ENCODE data around the gene DOCK3. TPM values are rescaled to one million over a fixed set of nuclear protein-coding genes. Genes with fewer than 3 reads are reported as not detected.
A peak's percentile ranks its signal among the peaks of the same experiment; 100 is the strongest.

The DOCK3 gene
- total RNA-seq, 1 experiment from 2014 or later = 8.3 TPM

DNA sequence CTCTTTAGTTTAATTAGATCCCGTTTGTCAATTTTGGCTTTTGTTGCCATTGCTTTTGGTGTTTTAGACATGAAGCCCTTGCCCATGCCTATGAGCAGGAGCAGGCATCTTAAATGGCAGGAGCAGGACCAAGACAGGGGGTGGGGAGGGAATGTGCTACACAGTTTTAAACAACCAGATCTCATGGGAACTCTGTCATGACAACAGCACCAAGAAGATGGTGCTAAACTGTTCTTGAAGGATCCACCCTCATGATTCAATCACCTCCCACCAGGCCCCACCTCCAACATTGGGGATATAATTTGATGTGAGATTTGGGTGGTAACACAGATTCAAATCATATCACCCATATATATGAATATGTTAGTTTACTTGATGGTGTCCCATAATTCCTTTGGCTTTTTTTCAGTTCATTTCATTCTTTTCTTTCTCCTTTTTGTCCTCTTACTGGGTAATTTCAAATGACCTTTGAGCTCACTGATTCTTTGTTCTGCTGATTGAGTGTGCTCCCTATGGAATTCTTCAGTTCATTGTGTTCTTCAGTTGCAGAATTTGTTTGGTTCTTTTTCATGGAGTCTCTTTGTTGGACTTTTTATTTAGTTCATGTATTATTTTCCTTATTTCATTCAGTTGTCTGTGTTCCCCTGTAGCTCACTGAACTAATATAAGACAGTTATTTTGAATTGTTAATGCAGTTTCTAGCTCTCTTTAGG lies 62.6 kb downstream of the DOCK3 start:
- no peak for DNase-seq
- H3K4me3 Mint-ChIP-seq = no peak overlapping the region; a peak in 1 of 5 replicates
- H3K56ac ChIP-seq (ENCODE audit: insufficient read length, low read depth, low read length) = no peak overlapping the region
- H3K79me2 ChIP-seq (ENCODE audit: insufficient read depth, low read length) = peaks cover 2% of the 10 kb centered on the region; the same call in 1 of the 2 replicates
- TF ChIP-seq, protein P1, sequence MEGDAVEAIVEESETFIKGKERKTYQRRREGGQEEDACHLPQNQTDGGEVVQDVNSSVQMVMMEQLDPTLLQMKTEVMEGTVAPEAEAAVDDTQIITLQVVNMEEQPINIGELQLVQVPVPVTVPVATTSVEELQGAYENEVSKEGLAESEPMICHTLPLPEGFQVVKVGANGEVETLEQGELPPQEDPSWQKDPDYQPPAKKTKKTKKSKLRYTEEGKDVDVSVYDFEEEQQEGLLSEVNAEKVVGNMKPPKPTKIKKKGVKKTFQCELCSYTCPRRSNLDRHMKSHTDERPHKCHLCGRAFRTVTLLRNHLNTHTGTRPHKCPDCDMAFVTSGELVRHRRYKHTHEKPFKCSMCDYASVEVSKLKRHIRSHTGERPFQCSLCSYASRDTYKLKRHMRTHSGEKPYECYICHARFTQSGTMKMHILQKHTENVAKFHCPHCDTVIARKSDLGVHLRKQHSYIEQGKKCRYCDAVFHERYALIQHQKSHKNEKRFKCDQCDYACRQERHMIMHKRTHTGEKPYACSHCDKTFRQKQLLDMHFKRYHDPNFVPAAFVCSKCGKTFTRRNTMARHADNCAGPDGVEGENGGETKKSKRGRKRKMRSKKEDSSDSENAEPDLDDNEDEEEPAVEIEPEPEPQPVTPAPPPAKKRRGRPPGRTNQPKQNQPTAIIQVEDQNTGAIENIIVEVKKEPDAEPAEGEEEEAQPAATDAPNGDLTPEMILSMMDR (conservative IDR thresholded peaks at IDR 0.05) = no peak
- no peak overlapping the region for H2BK5ac ChIP-seq (ENCODE audit: insufficient read length, low read length)
- no peaks in the 10 kb centered on the region for H3K23me2 ChIP-seq (ENCODE audit: insufficient read length, low read depth, low read length, poor library complexity, severe bottlenecking)
- H3K4me2 ChIP-seq (ENCODE audit: insufficient read depth, insufficient read length, low read length) = no peak overlapping the region
- no peak overlapping the region for H4K91ac ChIP-seq (ENCODE audit: insufficient read length, low read depth, low read length)
- H3K27me3 ChIP-seq (ENCODE audit: insufficient read depth, low read length) = no peaks in the 10 kb centered on the region
- H3K9ac ChIP-seq (ENCODE audit: extremely low read depth, insufficient read length, low read length) = no peak overlapping the region
- H2BK20ac ChIP-seq (ENCODE audit: low read depth, low read length, poor library complexity, severe bottlenecking) = no peak overlapping the region
- H3K27ac ChIP-seq (ENCODE audit: insufficient read length, low read depth, low read length) = no peak overlapping the region
- H3K23ac ChIP-seq (ENCODE audit: insufficient read length, low read depth, low read length) = no peak overlapping the region
- no peak overlapping the region for H3K18ac ChIP-seq (ENCODE audit: insufficient read length, low read depth, low read length)
- H2AK5ac ChIP-seq (ENCODE audit: insufficient read length, low read length) = no peak overlapping the region
- peaks cover 28 to 35% of the 10 kb centered on the region in 2 experiments for H3K4me1 Mint-ChIP-seq
- no peak overlapping the region for H2AFZ ChIP-seq (ENCODE audit: low read length)
- H4K5ac ChIP-seq (ENCODE audit: insufficient read length, low read depth, low read length) = no peak overlapping the region
- peaks cover 4% of the 10 kb centered on the region; the same call in 1 of the 2 replicates for H3K4me1 ChIP-seq (ENCODE audit: insufficient read depth, low read length)
- H3K14ac ChIP-seq (ENCODE audit: insufficient read depth, low read length) = no peak overlapping the region
- H3T11ph ChIP-seq (ENCODE audit: low read length) = no peak overlapping the region
- H3K27ac Mint-ChIP-seq = peak overlapping the region; percentile 53 to 87 (median 84)
- H3K4ac ChIP-seq (ENCODE audit: low read depth, low read length) = no peak overlapping the region
- H4K8ac ChIP-seq (replicated peaks; ENCODE audit: insufficient read length, low read depth, low read length) = no peak overlapping the region
- H3K36me3 Mint-ChIP-seq (ENCODE audit: insufficient read depth in 1 of 3, low read depth in 3 of 3) = peaks cover 11 to 27% (median 16%) of the 10 kb centered on the region in 3 experiments
- no CpG with 5 or more reads among the region's 1 CpG for WGBS (ENCODE audit: extremely low coverage, insufficient read length, low lambda C conversion rate)
- no peaks in the 10 kb centered on the region for H3K9me3 ChIP-seq (ENCODE audit: control insufficient read depth, low read depth, low read length)
- H2BK15ac ChIP-seq (ENCODE audit: low read depth, low read length) = no peak overlapping the region
- no peaks in the 10 kb centered on the region for H3K79me1 ChIP-seq (ENCODE audit: insufficient read depth, low read depth, low read length, poor library complexity, severe bottlenecking)
- no peaks in the 10 kb centered on the region for H3K27me3 Mint-ChIP-seq (ENCODE audit: low read depth)
- H3K9me3 Mint-ChIP-seq = peaks cover 17 to 22% of the 10 kb centered on the region in 2 experiments
- H4K20me1 ChIP-seq (ENCODE audit: control insufficient read depth, insufficient read depth, insufficient read length) = no peaks in the 10 kb centered on the region
- H2BK12ac ChIP-seq (ENCODE audit: insufficient read length, low read depth, low read length) = no peak overlapping the region
- no peak overlapping the region for H2BK120ac ChIP-seq (ENCODE audit: low read depth, low read length, poor library complexity, severe bottlenecking)

Data from H9 (cell line).